Muscle of arm (tissue), 14 donors: ENCODE results near the gene SNU13. TPM values are rescaled to one million over a fixed set of nuclear protein-coding genes. Genes with fewer than 3 reads are reported as not detected.
"Not testable (repeated sequence)": the region's sequence is repeated elsewhere in the genome, so short reads cannot be mapped to it uniquely, and the experiment has no call there.

ENCODE experiments used
- DNase-seq: peaks from one replicate; pipeline ENCODE4 v3.0.0-alpha.2; 2013
- long read RNA-seq, 11 donors: transcript quantifications; one replicate each; lab custom pipeline, GENCODE V29; 2026
- polyA plus RNA-seq, 12 donors: library from polyadenylated mRNA; unstranded; fragments of 120-200 nt; gene quantifications; one replicate each; pipeline ENCODE4 v1.2.1, GENCODE V29; 2013; ENCODE audit not compliant: insufficient read length in 12 of 12

The SNU13 gene
- polyA plus RNA-seq, result 100 to 1,000 TPM in 7 of 12 donors, 10 to 100 TPM in 4, not detected in 1; 83.7 to 123 (median 106) TPM
- long read RNA-seq, donor 1, transcript SNU13-202 (3 exons, 1,503 nt), result major isoform, 58 of 108 reads
- long read RNA-seq, donor 1, transcript SNU13-201 (3 exons, 877 nt), result minor isoform, 26 of 108 reads
- long read RNA-seq, donor 1, partial matches to known transcripts, result 23 of 108 reads
- long read RNA-seq, donor 1, other reads (novel, unspliced or antisense), result 0 of 108 reads
- long read RNA-seq, donor 2, transcript SNU13-201 (3 exons, 877 nt), result minor isoform, 30 of 146 reads
- long read RNA-seq, donor 2, transcript SNU13-202 (3 exons, 1,503 nt), result major isoform, 81 of 146 reads
- long read RNA-seq, donor 2, partial matches to known transcripts, result 35 of 146 reads
- long read RNA-seq, donor 2, other reads (novel, unspliced or antisense), result 0 of 146 reads
- long read RNA-seq, donor 3, transcript SNU13-202 (3 exons, 1,503 nt), result major isoform, 40 of 61 reads
- long read RNA-seq, donor 3, transcript SNU13-201 (3 exons, 877 nt), result minor isoform, 15 of 61 reads
- long read RNA-seq, donor 3, partial matches to known transcripts, result 6 of 61 reads
- long read RNA-seq, donor 3, other reads (novel, unspliced or antisense), result 0 of 61 reads
- long read RNA-seq, donor 4, transcript SNU13-201 (3 exons, 877 nt), result minor isoform, 6 of 36 reads
- long read RNA-seq, donor 4, transcript SNU13-202 (3 exons, 1,503 nt), result major isoform, 29 of 36 reads
- long read RNA-seq, donor 4, partial matches to known transcripts, result 0 of 36 reads
- long read RNA-seq, donor 4, other reads (novel, unspliced or antisense), result 0 of 36 reads
- long read RNA-seq, donor 5, transcript SNU13-201 (3 exons, 877 nt), result minor isoform, 18 of 124 reads
- long read RNA-seq, donor 5, transcript SNU13-202 (3 exons, 1,503 nt), result major isoform, 81 of 124 reads
- long read RNA-seq, donor 5, partial matches to known transcripts, result 24 of 124 reads
- long read RNA-seq, donor 5, other reads (novel, unspliced or antisense), result 0 of 124 reads
- long read RNA-seq, donor 6, transcript SNU13-201 (3 exons, 877 nt), result minor isoform, 13 of 62 reads
- long read RNA-seq, donor 6, transcript SNU13-202 (3 exons, 1,503 nt), result major isoform, 36 of 62 reads
- long read RNA-seq, donor 6, partial matches to known transcripts, result 10 of 62 reads
- long read RNA-seq, donor 6, other reads (novel, unspliced or antisense), result 0 of 62 reads
- long read RNA-seq, donor 7, transcript SNU13-202 (3 exons, 1,503 nt), result major isoform, 46 of 60 reads
- long read RNA-seq, donor 7, transcript SNU13-201 (3 exons, 877 nt), result minor isoform, 9 of 60 reads
- long read RNA-seq, donor 7, partial matches to known transcripts, result 5 of 60 reads
- long read RNA-seq, donor 7, other reads (novel, unspliced or antisense), result 0 of 60 reads
- long read RNA-seq, donor 8, transcript SNU13-202 (3 exons, 1,503 nt), result major isoform, 84 of 117 reads
- long read RNA-seq, donor 8, transcript SNU13-201 (3 exons, 877 nt), result minor isoform, 19 of 117 reads
- long read RNA-seq, donor 8, partial matches to known transcripts, result 11 of 117 reads
- long read RNA-seq, donor 8, other reads (novel, unspliced or antisense), result 0 of 117 reads
- long read RNA-seq, donor 9, transcript SNU13-202 (3 exons, 1,503 nt), result major isoform, 41 of 76 reads
- long read RNA-seq, donor 9, transcript SNU13-201 (3 exons, 877 nt), result minor isoform, 17 of 76 reads
- long read RNA-seq, donor 9, partial matches to known transcripts, result 17 of 76 reads
- long read RNA-seq, donor 9, other reads (novel, unspliced or antisense), result 0 of 76 reads
- long read RNA-seq, donor 10, transcript SNU13-201 (3 exons, 877 nt), result minor isoform, 18 of 89 reads
- long read RNA-seq, donor 10, transcript SNU13-202 (3 exons, 1,503 nt), result major isoform, 55 of 89 reads
- long read RNA-seq, donor 10, partial matches to known transcripts, result 14 of 89 reads
- long read RNA-seq, donor 10, other reads (novel, unspliced or antisense), result 0 of 89 reads
- long read RNA-seq, donor 11, transcript SNU13-202 (3 exons, 1,503 nt), result major isoform, 69 of 113 reads
- long read RNA-seq, donor 11, transcript SNU13-201 (3 exons, 877 nt), result minor isoform, 32 of 113 reads
- long read RNA-seq, donor 11, partial matches to known transcripts, result 11 of 113 reads
- long read RNA-seq, donor 11, other reads (novel, unspliced or antisense), result 0 of 113 reads

DNA sequence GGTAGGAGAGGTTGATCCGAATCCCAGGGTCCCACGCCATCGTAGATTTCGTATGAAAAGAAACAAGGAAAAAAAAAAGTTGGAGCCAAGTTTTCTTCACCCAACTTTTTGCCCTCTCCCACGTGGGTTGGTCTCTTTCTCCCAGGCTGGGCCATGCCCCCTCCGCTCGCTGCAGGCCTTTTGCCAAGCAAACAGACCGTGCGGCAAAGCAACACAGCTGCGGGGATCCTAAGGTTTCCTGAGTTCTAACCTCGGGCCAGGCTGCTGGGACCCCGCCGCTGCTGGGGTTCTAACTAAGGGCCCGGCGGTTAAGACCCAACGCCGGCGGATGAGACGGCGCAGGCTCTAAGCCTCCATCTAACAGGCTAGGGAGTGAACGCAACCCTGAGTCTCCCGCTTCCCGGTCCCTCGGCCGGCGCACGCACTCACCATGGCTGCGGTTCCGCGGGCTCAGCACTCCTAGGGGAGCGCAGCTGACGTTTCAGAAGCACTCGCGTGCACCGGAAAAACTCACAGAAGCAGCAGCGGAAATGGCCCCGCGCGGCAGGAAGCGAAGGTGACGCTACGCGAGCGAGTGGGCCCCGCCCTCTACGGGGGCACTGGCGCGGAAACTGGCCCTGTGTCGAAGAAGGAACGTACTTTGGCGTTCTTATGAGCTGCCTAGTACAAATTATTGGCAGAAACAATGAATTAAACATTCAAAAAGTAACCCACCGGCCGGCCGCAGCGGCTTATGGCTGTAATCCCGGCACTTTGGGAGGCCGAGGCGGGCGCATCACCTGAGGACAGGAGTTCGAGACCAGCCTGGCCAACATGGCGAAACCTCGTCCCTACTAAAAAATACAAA, at the start of gene SNU13:
TSS of gene SNU13 (minus strand) at position 503 of the 847 bp plus-strand sequence. CDS start at position 432, 71 bp downstream.
- peak; percentile 93 for DNase-seq

DNA sequence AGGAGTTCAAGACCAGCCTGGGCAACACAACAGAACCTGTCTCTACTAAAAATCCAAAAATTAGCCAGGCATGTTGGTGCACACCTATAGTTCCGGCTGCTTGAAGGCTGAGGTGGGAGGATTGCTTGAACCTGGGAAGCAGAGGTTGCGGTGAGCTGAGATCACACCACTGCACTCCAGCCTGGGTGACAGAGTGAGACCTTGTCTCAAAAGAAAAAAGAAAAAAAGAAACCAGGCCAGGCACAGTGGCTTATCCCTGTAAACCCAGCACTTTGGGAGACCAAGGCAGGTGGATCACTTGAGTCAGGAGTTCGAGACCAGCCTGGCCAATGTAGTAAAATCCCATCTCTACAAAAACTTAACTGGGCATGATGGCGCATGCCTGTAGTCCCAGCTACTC, 44.6 kb upstream of the SNU13 start:
- not testable (repeated sequence) for DNase-seq

DNA sequence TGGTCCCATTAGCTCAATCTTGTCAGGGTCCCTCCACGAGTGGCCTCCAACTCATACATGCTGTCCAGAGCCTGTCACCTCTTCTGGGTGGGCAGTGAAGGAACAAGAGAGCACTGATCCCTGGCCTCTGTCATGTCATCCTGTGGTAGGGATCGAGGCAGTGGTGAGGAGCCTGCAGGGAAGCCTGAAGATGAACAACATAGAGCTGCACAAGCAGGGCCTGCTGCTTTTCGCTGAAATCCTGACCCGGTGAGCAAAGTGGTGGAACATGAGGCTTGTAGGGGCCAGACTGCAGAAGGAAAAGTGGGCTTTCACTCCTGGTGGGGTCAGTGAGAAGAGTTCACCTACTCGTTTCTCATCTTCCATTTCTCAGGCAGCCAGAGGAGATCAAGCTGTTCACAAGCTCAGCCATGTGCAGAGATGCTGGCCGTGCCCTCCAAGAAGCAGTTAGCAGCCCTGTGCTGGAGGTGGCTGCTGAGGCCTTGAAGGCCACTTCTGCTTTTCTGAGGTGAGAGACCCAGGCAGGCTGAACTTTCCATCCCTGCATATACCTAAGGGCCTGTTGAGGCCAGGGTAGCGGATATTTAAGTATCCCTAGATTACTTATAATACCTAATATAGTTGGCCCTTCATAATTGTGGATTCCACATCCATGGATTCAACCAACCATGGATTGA, 43.6 kb upstream of the SNU13 start:
- no peak for DNase-seq

DNA sequence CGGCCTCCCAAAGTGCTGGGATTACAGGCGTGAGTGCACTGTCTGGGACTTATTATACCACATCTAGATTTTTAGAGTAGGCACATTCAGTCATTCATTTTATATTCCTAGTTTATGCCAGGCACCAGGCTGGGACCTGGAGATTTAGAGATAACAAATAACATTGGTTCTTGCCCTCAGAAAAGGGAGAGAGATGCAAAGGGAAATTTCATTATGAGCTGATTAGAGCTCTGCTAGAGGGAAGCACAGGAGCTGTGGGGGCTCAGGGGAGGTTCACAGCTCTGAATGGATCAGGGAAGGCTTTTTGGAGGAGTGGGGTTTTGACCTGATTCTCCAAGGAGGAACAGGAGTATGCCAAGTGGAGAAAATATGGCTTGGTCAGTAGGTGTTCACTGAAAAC, 42.9 kb upstream of the SNU13 start:
- DNase-seq, result no peak

DNA sequence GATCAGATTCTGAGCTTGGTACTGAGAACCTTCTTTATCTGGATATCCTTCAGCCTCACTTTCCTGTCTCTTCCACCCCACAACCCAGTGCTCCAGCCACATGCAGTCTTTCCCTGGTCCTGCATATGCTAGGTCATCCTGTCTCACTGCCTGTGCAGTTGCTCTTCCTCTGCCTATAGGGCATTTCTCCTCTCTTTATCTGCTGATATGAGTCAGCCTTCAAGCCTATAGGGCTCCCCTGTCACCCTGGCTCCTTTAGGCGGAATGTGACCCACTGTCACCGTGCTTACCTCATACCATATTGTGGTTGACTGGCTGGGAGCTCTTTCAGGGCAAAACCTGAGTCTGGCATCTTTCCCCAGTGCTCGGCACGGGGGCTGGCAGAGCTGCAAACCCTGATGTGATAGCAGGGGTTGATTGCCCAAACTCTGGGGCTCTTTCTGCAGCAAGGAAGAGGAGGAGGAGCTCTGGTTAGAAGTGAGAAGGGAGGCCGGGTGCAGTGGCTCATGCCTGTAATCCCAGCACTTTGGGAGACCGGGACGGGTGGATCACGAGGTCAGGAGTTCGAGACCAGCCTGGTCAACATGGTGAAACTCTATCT, 36.9 kb upstream of the SNU13 start:
- DNase-seq, result no peak

DNA sequence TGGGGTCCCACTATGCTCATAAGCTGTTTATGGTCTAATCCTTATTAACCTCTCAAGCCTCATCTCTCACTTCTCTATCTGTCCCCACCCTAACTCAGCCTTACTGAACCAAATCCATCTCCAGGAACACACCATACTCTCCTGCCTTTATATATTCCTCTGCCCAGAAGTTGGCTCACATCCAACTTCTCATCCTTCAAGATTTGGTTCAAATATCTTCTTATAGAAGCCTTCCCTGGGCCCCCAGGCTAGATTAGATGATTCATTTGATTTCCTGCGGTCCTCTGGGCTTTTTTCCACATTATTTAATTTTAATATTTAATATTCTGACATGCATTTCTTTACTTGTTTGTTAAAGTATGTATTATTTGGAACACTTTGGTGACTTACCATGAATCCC, 33.8 kb upstream of the SNU13 start:
- DNase-seq, result no peak

DNA sequence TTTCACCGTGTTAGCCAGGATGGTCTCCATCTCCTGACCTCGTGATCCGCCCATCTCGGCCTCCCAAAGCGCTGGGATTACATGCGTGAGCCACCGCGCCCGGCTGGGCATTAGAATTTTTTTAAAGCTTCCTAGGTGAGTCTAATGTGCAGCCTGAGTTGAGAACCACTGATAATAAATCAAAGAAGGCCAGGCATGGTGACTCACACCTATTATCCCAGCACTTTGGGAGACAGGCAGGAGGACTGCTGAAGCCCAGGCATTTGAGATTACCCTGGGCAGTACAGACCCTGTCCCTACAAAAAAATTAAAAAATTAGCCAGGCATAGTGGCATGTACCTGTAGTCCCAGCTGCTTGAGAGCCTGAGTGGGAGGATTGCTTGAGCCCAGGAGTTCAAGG, 24.3 kb upstream of the SNU13 start:
- DNase-seq, result no peak

DNA sequence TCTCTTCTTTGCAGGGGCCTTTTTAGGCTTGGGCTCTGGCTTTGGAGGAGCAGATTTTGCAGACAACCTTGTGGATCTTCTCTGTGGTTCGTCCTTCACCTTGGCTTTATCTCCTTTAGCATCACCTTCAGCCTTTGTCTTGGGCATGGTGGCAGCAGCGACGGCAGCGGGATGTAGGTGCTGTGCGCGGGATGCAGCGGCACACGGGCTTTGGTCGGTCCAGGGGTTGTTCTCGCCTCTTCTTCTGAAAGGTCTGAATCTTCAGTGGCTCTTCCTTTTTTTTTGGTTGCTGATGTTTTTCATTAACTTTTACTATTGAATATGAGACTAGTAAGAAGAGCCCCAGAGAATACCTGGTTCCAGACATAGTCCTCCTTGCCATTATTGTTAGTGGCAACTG, 20.7 kb upstream of the SNU13 start:
- no peak for DNase-seq

DNA sequence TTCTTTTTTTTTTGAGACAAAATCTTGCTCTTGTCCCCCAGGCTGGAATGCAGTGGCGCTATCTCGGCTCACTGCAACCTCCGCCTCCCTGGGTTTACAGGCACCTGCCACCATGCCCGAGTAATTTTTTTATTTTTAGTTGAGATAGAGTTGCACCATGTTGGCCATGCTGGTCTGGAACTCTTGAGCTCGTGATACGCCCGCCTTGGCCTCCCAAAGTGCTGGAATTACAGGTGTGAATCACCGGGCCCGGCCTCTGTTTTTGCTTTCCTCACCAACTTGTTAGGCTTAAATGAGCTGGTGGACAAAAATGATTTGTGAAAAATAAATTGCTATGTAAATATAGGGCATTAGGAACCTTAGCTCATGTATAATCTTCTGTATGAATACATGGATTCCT, 14.1 kb upstream of the SNU13 start:
- DNase-seq, result no peak

DNA sequence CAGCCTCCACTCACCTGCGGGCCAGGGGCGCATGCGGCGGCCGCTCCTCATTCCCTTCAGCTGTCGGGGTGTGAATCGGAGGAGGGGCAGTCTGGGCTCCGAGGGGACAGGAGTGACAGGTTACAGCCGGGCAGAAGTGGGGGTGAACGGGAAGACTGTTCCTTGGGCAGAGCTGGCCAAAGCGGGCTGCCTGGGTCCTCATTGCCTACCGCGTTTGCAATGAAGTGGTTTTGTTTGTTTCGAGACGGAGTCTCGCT, 11.4 kb upstream of the SNU13 start:
- DNase-seq, result no peak

DNA sequence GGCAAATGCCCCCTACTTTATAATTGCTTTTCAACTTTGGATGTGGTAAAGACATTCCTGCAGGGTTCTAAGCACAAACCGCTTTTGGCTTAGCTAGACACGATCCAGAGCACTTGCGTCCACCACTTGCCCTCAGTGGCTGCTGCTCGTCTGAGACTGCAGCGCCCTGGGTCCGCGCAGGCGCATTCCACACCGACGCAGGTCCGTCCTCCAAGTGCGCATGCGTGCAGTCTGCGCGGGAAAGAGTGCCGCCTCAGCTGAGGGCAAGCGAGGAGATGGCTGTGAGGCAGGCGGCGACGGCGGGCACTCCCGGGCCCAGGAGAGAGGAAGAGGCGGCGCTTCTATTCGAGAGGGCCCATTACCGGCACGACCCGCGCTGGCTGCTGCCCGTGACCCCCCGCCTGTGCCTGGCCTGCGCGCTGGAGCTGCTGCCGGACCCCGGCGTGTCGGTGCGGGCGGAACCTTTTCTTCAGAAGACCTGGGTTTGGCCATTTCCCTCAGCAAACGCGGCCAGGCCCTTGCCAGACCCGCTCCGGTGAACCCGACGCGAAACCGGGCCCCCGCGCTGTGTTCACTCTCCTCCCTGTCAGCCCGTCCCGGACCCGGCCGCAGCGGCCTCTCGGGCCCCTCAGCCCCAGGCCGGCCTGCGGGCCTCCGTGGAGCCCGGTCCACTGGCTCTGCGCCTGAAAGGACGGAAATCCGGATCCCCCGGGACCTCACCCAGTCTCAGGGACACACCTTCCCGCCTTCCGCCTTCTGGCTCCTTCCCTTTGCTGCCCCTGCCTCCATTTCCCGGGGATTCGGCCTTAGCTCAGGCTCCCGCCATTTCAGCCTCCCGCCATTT, 10.8 kb upstream of the SNU13 start, which contains the start of gene MEI1:
TSS of gene MEI1 (plus strand) at position 240 of the 844 bp plus-strand sequence. CDS start at position 276, 36 bp downstream.
- peak; percentile 80 for DNase-seq

DNA sequence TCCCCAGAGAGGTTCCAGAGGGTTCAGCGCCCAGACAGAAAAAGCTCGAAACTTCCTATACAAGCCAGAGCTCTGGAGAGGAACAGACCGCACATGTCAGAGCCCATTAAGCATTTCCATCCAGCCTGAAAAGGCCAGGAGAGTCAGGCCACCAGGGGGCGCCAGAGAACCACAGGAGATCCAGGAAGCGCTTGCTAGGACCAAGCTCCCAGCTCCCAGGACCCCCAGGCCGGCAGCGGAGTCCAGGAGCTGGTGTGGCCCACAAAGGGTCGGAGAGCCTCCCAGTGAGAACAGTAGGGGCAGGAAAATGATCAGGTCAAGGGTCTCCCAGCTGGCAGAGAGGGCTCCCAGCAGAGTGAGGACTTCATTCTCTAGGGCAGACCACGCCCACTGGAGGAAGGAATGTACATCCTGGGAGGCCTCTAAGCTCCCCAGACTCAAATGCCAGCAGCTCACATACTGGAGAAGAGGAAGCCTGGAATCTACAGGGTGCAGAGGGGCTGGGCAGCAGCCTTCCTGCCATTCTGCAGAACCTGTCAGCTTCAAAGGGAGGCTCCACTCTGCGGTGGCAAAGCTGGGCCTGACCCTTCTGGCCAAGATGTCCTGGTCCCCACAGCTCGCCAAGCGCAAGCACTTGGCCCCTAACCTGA, 8.6 kb upstream of the SNU13 start:
- DNase-seq, result peak; percentile 92

DNA sequence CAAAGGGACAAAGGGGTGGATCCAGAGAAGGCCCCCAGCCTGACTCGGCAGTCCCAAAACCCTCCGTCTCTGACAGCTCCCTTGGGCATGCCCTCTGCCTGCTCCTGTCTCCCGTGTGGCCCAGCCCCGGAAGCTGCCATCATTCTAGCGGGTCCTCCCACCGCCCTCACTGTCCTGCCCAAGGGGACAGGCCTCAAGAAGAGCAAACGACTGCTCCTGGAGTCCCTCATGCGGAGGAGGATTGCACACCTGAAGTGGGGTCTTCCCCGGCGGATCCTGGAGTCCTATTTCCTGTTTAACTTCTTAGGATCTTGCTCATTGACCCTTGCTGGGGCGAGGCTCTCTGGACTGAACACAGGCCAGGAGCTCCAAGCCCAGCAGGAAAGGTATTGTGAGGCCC, 8.0 kb upstream of the SNU13 start:
- DNase-seq, result no peak

DNA sequence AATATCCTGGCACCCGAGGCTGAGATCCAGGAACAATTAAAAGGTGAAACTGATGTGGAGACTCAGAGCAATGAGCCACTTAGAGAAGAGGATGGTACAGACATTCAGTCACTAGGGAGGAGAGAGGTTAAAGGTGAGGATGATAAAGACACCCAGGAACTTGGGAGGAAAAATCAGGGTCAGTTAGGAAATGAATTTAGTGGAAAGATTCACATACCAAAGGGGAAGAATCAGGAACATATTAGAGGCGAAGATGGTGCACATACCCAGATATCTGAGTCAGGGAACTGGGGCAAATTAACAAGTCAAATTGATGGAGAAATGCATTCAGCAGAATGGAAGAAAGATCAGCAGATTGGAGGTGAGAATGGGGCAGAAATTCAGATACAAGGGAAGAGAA, 6.5 kb upstream of the SNU13 start:
- no peak for DNase-seq

DNA sequence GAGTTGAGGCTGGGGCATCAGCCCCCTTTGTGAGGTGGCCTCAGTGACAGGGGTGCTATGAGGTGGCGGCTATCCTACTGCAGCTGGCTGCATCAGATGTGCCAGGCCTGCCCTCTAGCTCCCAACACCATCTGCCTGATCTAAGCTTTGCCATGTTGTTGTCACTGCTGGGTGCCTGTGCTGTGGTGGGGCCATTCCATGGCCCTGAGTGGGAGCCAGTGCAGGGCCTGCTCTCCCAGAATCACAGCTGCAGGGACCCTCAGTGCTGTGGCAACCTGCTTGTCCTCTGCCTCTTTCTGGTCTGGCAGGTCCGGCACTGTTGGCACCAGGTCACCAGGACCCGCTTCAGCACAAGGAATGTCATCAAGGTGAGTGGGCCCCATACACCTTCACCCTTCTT, 1.8 kb upstream of the SNU13 start:
- no peak for DNase-seq

DNA sequence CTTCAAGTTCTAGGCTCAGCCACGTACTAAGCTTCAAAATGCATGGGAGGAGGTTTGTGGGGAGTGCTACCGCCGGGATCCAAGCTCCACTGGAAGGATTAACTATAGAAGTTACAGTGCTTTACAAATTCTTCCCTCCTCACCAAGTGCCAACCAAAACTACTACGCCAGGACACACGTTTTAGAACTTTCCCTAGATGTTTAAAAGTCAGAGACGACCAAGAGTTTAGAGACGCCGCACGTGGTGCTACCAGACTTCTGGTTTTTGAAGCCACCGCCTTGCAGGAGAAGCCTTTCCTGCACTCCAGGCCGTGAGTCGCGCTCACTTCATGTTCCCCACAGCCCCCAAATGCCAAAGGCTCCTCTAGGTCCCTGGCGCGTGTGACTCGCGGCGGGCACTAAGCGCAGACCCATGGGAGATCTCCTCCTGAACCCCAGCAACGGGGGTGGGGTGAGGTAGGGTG, 734 bp downstream of the SNU13 start:
- peak; percentile 35 for DNase-seq

DNA sequence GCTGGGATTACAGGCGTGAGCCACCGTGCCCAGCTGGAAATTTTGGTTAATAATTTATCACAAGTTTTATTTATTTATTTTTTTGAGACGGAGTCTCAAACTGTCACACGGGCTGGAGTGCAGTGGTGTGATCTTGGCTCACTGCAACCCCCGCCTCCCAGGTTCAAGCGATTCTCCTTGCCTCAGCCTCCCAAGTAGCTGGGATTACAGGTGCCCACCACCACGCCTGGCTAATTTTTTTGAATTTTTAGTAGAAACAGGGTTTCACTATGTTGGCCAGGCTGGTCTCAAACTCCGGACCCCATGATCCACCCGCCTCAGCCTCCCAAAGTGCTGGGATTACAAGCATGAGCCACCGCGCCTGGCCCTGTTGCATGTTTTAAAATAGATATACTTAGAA, 1.8 kb downstream of the SNU13 start:
- DNase-seq, result not testable (repeated sequence)
